Common myeloid progenitor, CD34-positive (primary cell): ENCODE data around the gene LAIR1. TPM values are rescaled to one million over a fixed set of nuclear protein-coding genes. Genes with fewer than 3 reads are reported as not detected.

Source experiments
- CTCF ChIA-PET: fragments of 350-600 bp; sonication (Branson Sonifier 250); formaldehyde crosslinking; loops from one replicate; lab custom pipeline; 2021; ENCODE audit warnings: antibody characterized with exemption; lab: Charles Lee
- POLR2A ChIA-PET: fragments of 350-600 bp; sonication (Branson Sonifier 250); formaldehyde crosslinking; loops from one replicate; lab custom pipeline; 2021; ENCODE audit warnings: antibody characterized with exemption; lab: Charles Lee
- DNase-seq, 3 donors: peaks; one replicate each; pipeline versions ENCODE4 v3.0.0 to v3.0.0-alpha.2; 2013
- H3K27ac ChIP-seq, 2 experiments: 1 replicate in 1 of 2; 2 replicates in 1 of 2; pipeline ENCODE4 v1.7.0; 2013; ENCODE audit warnings: inconsistent platforms in 2 of 2, low read length in 2 of 2, mild to moderate bottlenecking in 2 of 2, low read depth in 1 of 2, moderate library complexity in 1 of 2; ENCODE audit not compliant: severe bottlenecking in 2 of 2, insufficient read depth in 1 of 2, poor library complexity in 1 of 2
- H3K27me3 ChIP-seq, 5 experiments: replicated peaks in 2 of 5; 1 replicate in 3 of 5; 2 replicates in 2 of 5; pipeline versions ENCODE4 v1.6.1 to v1.7.0; 2013; ENCODE audit warnings: low read length in 4 of 5, mild to moderate bottlenecking in 2 of 5, moderate library complexity in 2 of 5, inconsistent platforms in 1 of 5; ENCODE audit not compliant: insufficient read depth in 5 of 5, control insufficient read depth in 4 of 5
- H3K36me3 ChIP-seq, 4 experiments: 1 replicate in 2 of 4; 2 replicates in 2 of 4; pipeline versions ENCODE4 v1.6.1 to v1.7.0; 2013; ENCODE audit warnings: low read length in 3 of 4, control low read depth in 1 of 4, mild to moderate bottlenecking in 1 of 4; ENCODE audit not compliant: control insufficient read depth in 4 of 4, insufficient read depth in 4 of 4
- H3K4me1 ChIP-seq, 4 experiments: 1 replicate in 3 of 4; 2 replicates in 1 of 4; pipeline versions ENCODE4 v1.6.1 to v1.7.1; 2013; ENCODE audit warnings: low read length in 3 of 4, mild to moderate bottlenecking in 3 of 4, control low read depth in 1 of 4, inconsistent platforms in 1 of 4, moderate library complexity in 1 of 4; ENCODE audit not compliant: control insufficient read depth in 4 of 4, insufficient read depth in 4 of 4; ENCODE audit errors: control extremely low read depth in 1 of 4
- H3K4me3 ChIP-seq, 7 experiments: 1 replicate in 4 of 7; 2 replicates in 3 of 7; pipeline versions ENCODE4 v1.5.1 to v1.7.0; 2013; ENCODE audit warnings: mild to moderate bottlenecking in 7 of 7, low read length in 6 of 7, moderate library complexity in 6 of 7, inconsistent platforms in 2 of 7, low read depth in 2 of 7, control low read depth in 1 of 7; ENCODE audit not compliant: insufficient read depth in 4 of 7, control insufficient read depth in 1 of 7; ENCODE audit errors: extremely low read depth in 1 of 7
- H3K9me3 ChIP-seq, 5 experiments: 1 replicate in 4 of 5; 2 replicates in 1 of 5; pipeline versions ENCODE4 v1.6.1 to v1.7.1; 2013; ENCODE audit warnings: low read length in 4 of 5, mild to moderate bottlenecking in 2 of 5, inconsistent platforms in 1 of 5, low read depth in 1 of 5, moderate library complexity in 1 of 5; ENCODE audit not compliant: control insufficient read depth in 4 of 5, insufficient read depth in 2 of 5; ENCODE audit errors: control extremely low read depth in 1 of 5
- WGBS: methylation state at CpG from one replicate; pipeline ENCODE4 v1.1.5; 2013; ENCODE audit not compliant: insufficient coverage; 5-methylcytosine and 5-hydroxymethylcytosine counted together
- polyA plus RNA-seq: library from polyadenylated mRNA; unstranded; fragments of 120-200 nt; gene quantifications from one replicate; pipeline ENCODE4 v1.2.1, GENCODE V29; 2013

Gene LAIR1
- polyA plus RNA-seq: 167 TPM

GRCh38 chr19:54364775-54365257, at the start of gene LAIR1:
TSS of gene LAIR1 (minus strand) at chr19:54364931. CDS start at chr19:54364804, 127 bp downstream.
- POLR2A ChIA-PET: interaction anchor here (0.7 to 3.0 kb wide), 5 partner anchors 10 to 84 kb away, joined by 3 to 22 read pairs (median 3); partner anchors contain the start of gene LENG8
- no peaks in the 10 kb centered on the region for H3K9me3 ChIP-seq
- H3K27me3 ChIP-seq: no peaks in the 10 kb centered on the region
- WGBS: 0% methylated on average over 11 of the region's 13 CpGs
- peak; percentile 54 to 85 (median 82) for DNase-seq
- CTCF ChIA-PET: interaction anchor here (1.6 to 5.2 kb wide), 3 partner anchors 10 to 25 kb away, joined by 5 to 50 read pairs (median 8); no protein-coding TSS in a partner anchor
- H3K27ac ChIP-seq: peak within 1 kb of the TSS; percentile 72 to 78
- H3K36me3 ChIP-seq: peaks cover 2 to 12% (median 8%) of the 10 kb centered on the region in 4 experiments
- peaks cover 43 to 80% (median 67%) of the 10 kb centered on the region in 4 experiments for H3K4me1 ChIP-seq
- peak within 1 kb of the TSS; percentile 34 to 88 (median 76) for H3K4me3 ChIP-seq

GRCh38 chr19:54414156-54414555, 49.4 kb upstream of the LAIR1 start:
- no peak for DNase-seq
- no peak overlapping the region for H3K27ac ChIP-seq
- no peak overlapping the region for H3K4me3 ChIP-seq
- 100% methylated on average over 1 of the region's 4 CpGs for WGBS
- peaks cover 0 to 36% (median 14%) of the 10 kb centered on the region in 5 experiments for H3K27me3 ChIP-seq
- H3K4me1 ChIP-seq: peaks cover 0 to 44% (median 34%) of the 10 kb centered on the region in 4 experiments
- no peaks in the 10 kb centered on the region for H3K9me3 ChIP-seq
- ChIA-PET POLR2A (no interaction called here), CTCF (no interaction called here)
- no peaks in the 10 kb centered on the region for H3K36me3 ChIP-seq

GRCh38 chr19:54412877-54413276, 48.1 kb upstream of the LAIR1 start:
- DNase-seq: no peak
- H3K4me3 ChIP-seq: no peak overlapping the region
- H3K9me3 ChIP-seq: peaks cover 0 to 3% (median 0%) of the 10 kb centered on the region in 5 experiments
- no peaks in the 10 kb centered on the region for H3K36me3 ChIP-seq
- CTCF ChIA-PET: no interaction called here
- no peak overlapping the region for H3K27ac ChIP-seq
- WGBS: 75% methylated on average over 1 of the region's 4 CpGs
- POLR2A ChIA-PET: interaction anchor here (0.6 kb wide), 1 partner anchor 15 kb away, joined by 3 read pairs; no protein-coding TSS in a partner anchor
- H3K4me1 ChIP-seq: peaks cover 0 to 32% (median 23%) of the 10 kb centered on the region in 4 experiments
- peaks cover 0 to 36% (median 14%) of the 10 kb centered on the region in 5 experiments for H3K27me3 ChIP-seq

- H3K36me3 ChIP-seq: no peaks in the 10 kb centered on the region
- DNase-seq: no peak
- CTCF ChIA-PET: interaction anchor here (0.9 to 1.8 kb wide), 3 partner anchors 20 to 145 kb away, joined by 3 to 7 read pairs (median 4); no protein-coding TSS in a partner anchor
- H3K27me3 ChIP-seq: peaks cover 0 to 23% (median 11%) of the 10 kb centered on the region in 5 experiments
- peaks cover 0 to 8% (median 0%) of the 10 kb centered on the region in 5 experiments for H3K9me3 ChIP-seq
- no peak overlapping the region for H3K4me3 ChIP-seq
- H3K27ac ChIP-seq: no peak overlapping the region
- POLR2A ChIA-PET: interaction anchor here (1.1 kb wide), 1 partner anchor 40 kb away, joined by 3 read pairs; no protein-coding TSS in a partner anchor
- peaks cover 0 to 14% (median 6%) of the 10 kb centered on the region in 4 experiments for H3K4me1 ChIP-seq
Measured at GRCh38 chr19:54411033-54411432, 46.3 kb upstream of the LAIR1 start.

- DNase-seq: peak in 2 of 3 donors; percentile 52 to 61
- H3K4me3 ChIP-seq: no peak overlapping the region
- ChIA-PET CTCF (interaction anchor here (0.8 to 2.1 kb wide), 5 partner anchors 10 to 143 kb away, joined by 3 to 8 read pairs (median 4); no protein-coding TSS in a partner anchor), POLR2A (no interaction called here)
- 97% methylated on average over 5 of the region's 9 CpGs for WGBS
- peaks cover 0 to 8% (median 0%) of the 10 kb centered on the region in 5 experiments for H3K9me3 ChIP-seq
- no peaks in the 10 kb centered on the region for H3K4me1 ChIP-seq
- H3K27ac ChIP-seq: no peak overlapping the region
- H3K27me3 ChIP-seq: peaks cover 0 to 4% (median 0%) of the 10 kb centered on the region in 5 experiments
- H3K36me3 ChIP-seq: no peaks in the 10 kb centered on the region
Measured at GRCh38 chr19:54408456-54409026, 43.8 kb upstream of the LAIR1 start.

- no peaks in the 10 kb centered on the region for H3K4me1 ChIP-seq
- no peak overlapping the region for H3K27ac ChIP-seq
- no peak overlapping the region for H3K4me3 ChIP-seq
- H3K9me3 ChIP-seq: peaks cover 0 to 8% (median 0%) of the 10 kb centered on the region in 5 experiments
- no peak for DNase-seq
- ChIA-PET POLR2A (no interaction called here), CTCF (interaction anchor here (0.8 to 2.1 kb wide), 6 partner anchors 8 to 142 kb away, joined by 3 to 8 read pairs (median 4); partner anchors contain the start of gene TTYH1)
- peaks cover 0 to 4% (median 0%) of the 10 kb centered on the region in 5 experiments for H3K27me3 ChIP-seq
- no peaks in the 10 kb centered on the region for H3K36me3 ChIP-seq
- 92% methylated on average over 7 of the region's 7 CpGs for WGBS
Measured at GRCh38 chr19:54407780-54408179, 43.0 kb upstream of the LAIR1 start.

GRCh38 chr19:54405628-54406027, 40.9 kb upstream of the LAIR1 start:
- H3K4me3 ChIP-seq: no peak overlapping the region
- H3K36me3 ChIP-seq: no peaks in the 10 kb centered on the region
- H3K27ac ChIP-seq: no peak overlapping the region
- peaks cover 0 to 8% (median 0%) of the 10 kb centered on the region in 5 experiments for H3K9me3 ChIP-seq
- ChIA-PET POLR2A (no interaction called here), CTCF (interaction anchor here (1.5 kb wide), 1 partner anchor 43 kb away, joined by 3 read pairs; no protein-coding TSS in a partner anchor)
- DNase-seq: no peak
- no peaks in the 10 kb centered on the region for H3K4me1 ChIP-seq
- H3K27me3 ChIP-seq: no peaks in the 10 kb centered on the region
